Measurements from ENCODE around the gene XYLT1.
"Not testable (repeated sequence)": the region's sequence is repeated elsewhere in the genome, so short reads cannot be mapped to it uniquely, and the experiment has no call there.

The XYLT1 gene

GRCh38 chr16:17309510-17309909, 161.2 kb downstream of the XYLT1 start:
- POLR2A ChIA-PET: no interaction called here
- CTCF ChIA-PET: no interaction called here
- no peak for DNase-seq (ENCODE audit: extremely low spot score)
- TF ChIP-seq L3MBTL2 (conservative IDR thresholded peaks at IDR 0.05) (no peak), SP1 (IDR thresholded peaks at IDR 0.05) (no peak), ARNT (IDR thresholded peaks at IDR 0.05) (no peak), ELF4 (IDR thresholded peaks at IDR 0.05) (no peak), FOXM1 (IDR thresholded peaks at IDR 0.05; ENCODE audit: borderline replicate concordance) (no peak), BHLHE40 (IDR thresholded peaks at IDR 0.05; ENCODE audit: borderline replicate concordance) (no peak), LEF1 (IDR thresholded peaks at IDR 0.05; ENCODE audit: borderline replicate concordance) (no peak), ZNF384 (IDR thresholded peaks at IDR 0.05) (no peak)

- DNase-seq (ENCODE audit: extremely low spot score): no peak
These were observed 162.6 kb downstream of the XYLT1 start for GRCh38 chr16:17308186-17308585.

DNA sequence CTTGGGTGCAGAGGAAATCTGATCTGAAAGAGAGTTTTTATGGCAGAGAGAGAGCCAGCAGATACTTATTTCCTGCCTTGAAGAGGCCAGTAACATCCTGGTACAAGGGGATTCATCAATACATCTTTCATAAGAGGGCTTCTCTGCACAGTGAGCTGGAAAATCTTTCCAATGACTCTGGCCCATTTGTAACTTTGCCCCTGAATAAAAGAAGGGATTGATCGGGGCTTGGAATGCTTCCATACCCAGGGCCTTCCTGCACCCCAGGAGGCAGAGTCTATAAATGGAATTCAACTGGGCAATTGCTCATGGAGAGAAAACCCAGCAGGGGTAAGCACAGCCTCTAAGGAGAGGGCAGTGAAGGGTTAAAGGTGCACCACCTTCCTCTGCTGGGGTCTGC, 163.3 kb downstream of the XYLT1 start:
- TF ChIP-seq FOXM1 (IDR thresholded peaks at IDR 0.05; ENCODE audit: borderline replicate concordance): no peak
- TF ChIP-seq FOXA1 (IDR thresholded peaks at IDR 0.05): no peak
- TF ChIP-seq ELF4 (IDR thresholded peaks at IDR 0.05): no peak
- no peak for TF ChIP-seq L3MBTL2 (conservative IDR thresholded peaks at IDR 0.05)
- TF ChIP-seq CTBP1 (IDR thresholded peaks at IDR 0.05; ENCODE audit: borderline replicate concordance): no peak
- TF ChIP-seq HDGF (IDR thresholded peaks at IDR 0.05; ENCODE audit: borderline replicate concordance): no peak
- no peak for TF ChIP-seq ZNF384 (IDR thresholded peaks at IDR 0.05)
- no peak for TF ChIP-seq BHLHE40 (IDR thresholded peaks at IDR 0.05; ENCODE audit: borderline replicate concordance)
- no peak for TF ChIP-seq TARDBP (IDR thresholded peaks at IDR 0.05)
- TF ChIP-seq NFRKB (IDR thresholded peaks at IDR 0.05): no peak
- TF ChIP-seq FOXK2 (IDR thresholded peaks at IDR 0.05): no peak
- CTCF ChIA-PET: no interaction called here
- DNase-seq (ENCODE audit: extremely low spot score): no peak
- POLR2A ChIA-PET: no interaction called here

More at GRCh38 chr16:17308186-17308585, 162.6 kb downstream of the XYLT1 start:
- POLR2A ChIA-PET: no interaction called here
- TF ChIP-seq CTBP1 (IDR thresholded peaks at IDR 0.05; ENCODE audit: borderline replicate concordance) (no peak), FOXM1 (IDR thresholded peaks at IDR 0.05; ENCODE audit: borderline replicate concordance) (no peak), NFRKB (IDR thresholded peaks at IDR 0.05) (no peak), LEF1 (IDR thresholded peaks at IDR 0.05; ENCODE audit: borderline replicate concordance) (no peak), ARNT (IDR thresholded peaks at IDR 0.05) (no peak), ELF4 (IDR thresholded peaks at IDR 0.05) (no peak), BHLHE40 (IDR thresholded peaks at IDR 0.05; ENCODE audit: borderline replicate concordance) (no peak), TARDBP (IDR thresholded peaks at IDR 0.05) (no peak), FOXA1 (IDR thresholded peaks at IDR 0.05) (no peak), SP1 (IDR thresholded peaks at IDR 0.05) (no peak), FOXK2 (IDR thresholded peaks at IDR 0.05) (no peak)
- CTCF ChIA-PET: no interaction called here

GRCh38 chr16:17306745-17307144, 164.0 kb downstream of the XYLT1 start:
- ChIA-PET CTCF (no interaction called here), POLR2A (no interaction called here)
- DNase-seq (ENCODE audit: extremely low spot score): no peak
- no peak for TF ChIP-seq SP1 (IDR thresholded peaks at IDR 0.05)
- no peak for TF ChIP-seq HDGF (IDR thresholded peaks at IDR 0.05; ENCODE audit: borderline replicate concordance)
- TF ChIP-seq CTBP1 (IDR thresholded peaks at IDR 0.05; ENCODE audit: borderline replicate concordance): no peak
- TF ChIP-seq ELF4 (IDR thresholded peaks at IDR 0.05): no peak
- TF ChIP-seq L3MBTL2 (conservative IDR thresholded peaks at IDR 0.05): no peak
- TF ChIP-seq FOXA1 (IDR thresholded peaks at IDR 0.05): no peak
- no peak for TF ChIP-seq LEF1 (IDR thresholded peaks at IDR 0.05; ENCODE audit: borderline replicate concordance)
- TF ChIP-seq SUZ12 (IDR thresholded peaks at IDR 0.05): no peak
- no peak for TF ChIP-seq NFRKB (IDR thresholded peaks at IDR 0.05)
- TF ChIP-seq FOXM1 (IDR thresholded peaks at IDR 0.05; ENCODE audit: borderline replicate concordance): no peak
- TF ChIP-seq PKNOX1 (IDR thresholded peaks at IDR 0.05): no peak
- no peak for TF ChIP-seq ARNT (IDR thresholded peaks at IDR 0.05)

- CTCF ChIA-PET; DNase-seq (ENCODE audit: extremely low spot score); POLR2A ChIA-PET: not testable (repeated sequence)
These were observed 164.5 kb downstream of the XYLT1 start for GRCh38 chr16:17306211-17306610.

DNA sequence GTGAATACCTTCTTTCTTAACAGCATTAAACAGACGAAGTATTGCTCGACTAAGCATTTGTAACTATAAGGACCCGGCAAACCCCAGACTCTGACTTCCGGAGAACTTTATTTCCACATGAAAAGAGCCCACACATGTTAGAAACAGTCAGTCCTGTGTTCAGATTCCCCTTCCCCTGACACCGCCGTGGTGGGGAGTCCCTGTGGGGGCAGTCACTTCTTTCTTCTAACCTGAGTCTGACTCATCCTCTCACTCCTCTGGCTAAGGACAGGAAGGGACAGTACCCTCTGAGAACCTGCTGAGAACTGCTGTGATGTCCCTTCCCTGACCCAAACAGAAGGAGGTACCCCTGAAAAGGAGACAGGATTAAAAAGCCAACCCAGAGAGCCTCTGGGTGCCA, 165.1 kb downstream of the XYLT1 start:
- POLR2A ChIA-PET: no interaction called here
- CTCF ChIA-PET: no interaction called here
- TF ChIP-seq SP1 (IDR thresholded peaks at IDR 0.05) (no peak), FOXM1 (IDR thresholded peaks at IDR 0.05; ENCODE audit: borderline replicate concordance) (no peak), FOXK2 (IDR thresholded peaks at IDR 0.05) (no peak), HDGF (IDR thresholded peaks at IDR 0.05; ENCODE audit: borderline replicate concordance) (no peak), NFRKB (IDR thresholded peaks at IDR 0.05) (no peak), ARNT (IDR thresholded peaks at IDR 0.05) (no peak), PKNOX1 (IDR thresholded peaks at IDR 0.05) (no peak), CTBP1 (IDR thresholded peaks at IDR 0.05; ENCODE audit: borderline replicate concordance) (no peak), LEF1 (IDR thresholded peaks at IDR 0.05; ENCODE audit: borderline replicate concordance) (no peak), SUZ12 (IDR thresholded peaks at IDR 0.05) (no peak), L3MBTL2 (conservative IDR thresholded peaks at IDR 0.05) (no peak), FOXA1 (IDR thresholded peaks at IDR 0.05) (no peak), ELF4 (IDR thresholded peaks at IDR 0.05) (no peak), ZNF384 (IDR thresholded peaks at IDR 0.05) (no peak), BHLHE40 (IDR thresholded peaks at IDR 0.05; ENCODE audit: borderline replicate concordance) (no peak), TARDBP (IDR thresholded peaks at IDR 0.05) (no peak)
- no peak for DNase-seq (ENCODE audit: extremely low spot score)

GRCh38 chr16:17304491-17305119, 166.2 kb downstream of the XYLT1 start:
- TF ChIP-seq BHLHE40 (IDR thresholded peaks at IDR 0.05; ENCODE audit: borderline replicate concordance) (no peak), SUZ12 (IDR thresholded peaks at IDR 0.05) (no peak), TARDBP (IDR thresholded peaks at IDR 0.05) (no peak), FOXM1 (IDR thresholded peaks at IDR 0.05; ENCODE audit: borderline replicate concordance) (no peak), LEF1 (IDR thresholded peaks at IDR 0.05; ENCODE audit: borderline replicate concordance) (no peak), FOXA1 (IDR thresholded peaks at IDR 0.05) (no peak), FOXK2 (IDR thresholded peaks at IDR 0.05) (no peak)
- POLR2A ChIA-PET: no interaction called here
- CTCF ChIA-PET: interaction anchor here (0.7 kb wide), 1 partner anchor 117 kb away, joined by 3 read pairs; no protein-coding TSS in a partner anchor
- no peak for DNase-seq (ENCODE audit: extremely low spot score)
